NCI-H2081 treated with DMSO at 0.1 percent for 48 hours (cell line): Measurements from ENCODE around the gene RTP1.
"Not testable (repeated sequence)": the region's sequence is repeated elsewhere in the genome, so short reads cannot be mapped to it uniquely, and the experiment has no call there.

Experiments used
- DNase-seq: peaks from one replicate; lab custom pipeline; 2025; lab: John Stamatoyannopoulos, UW

The RTP1 gene

GRCh38 chr3:187199463-187200050 is 2.3 kb downstream of the RTP1 start:
- DNase-seq: not testable (repeated sequence)

GRCh38 chr3:187205683-187206082 is 8.4 kb downstream of the RTP1 start:
- no peak for DNase-seq

GRCh38 chr3:187207062-187207461 is 9.8 kb downstream of the RTP1 start:
- no peak for DNase-seq

GRCh38 chr3:187207624-187208023 is 10.3 kb downstream of the RTP1 start:
- DNase-seq: no peak

- DNase-seq: no peak
These were observed 10.9 kb downstream of the RTP1 start for GRCh38 chr3:187208159-187208558.

GRCh38 chr3:187209491-187209890 is 12.2 kb downstream of the RTP1 start:
- DNase-seq: no peak

GRCh38 chr3:187210091-187210490 is 12.8 kb downstream of the RTP1 start:
- no peak for DNase-seq

GRCh38 chr3:187210545-187211327 is 13.4 kb downstream of the RTP1 start:
- no peak for DNase-seq

GRCh38 chr3:187211532-187212195 is 14.4 kb downstream of the RTP1 start:
- no peak for DNase-seq

GRCh38 chr3:187212196-187212545 is 14.9 kb downstream of the RTP1 start:
- DNase-seq: no peak

- DNase-seq: no peak
These were observed 15.4 kb downstream of the RTP1 start for GRCh38 chr3:187212705-187213104.

- DNase-seq: no peak
These were observed 16.3 kb downstream of the RTP1 start for GRCh38 chr3:187213616-187214015.

GRCh38 chr3:187215460-187215859 is 18.2 kb downstream of the RTP1 start:
- no peak for DNase-seq

GRCh38 chr3:187222801-187223200 is 25.5 kb downstream of the RTP1 start:
- no peak for DNase-seq

- DNase-seq: no peak
These were observed 26.5 kb downstream of the RTP1 start for GRCh38 chr3:187223799-187224198.

GRCh38 chr3:187227658-187228258 is 30.5 kb downstream of the RTP1 start:
- no peak for DNase-seq

- DNase-seq: no peak
These were observed 31.5 kb downstream of the RTP1 start for GRCh38 chr3:187228740-187229139.

- DNase-seq: no peak
These were observed 32.7 kb downstream of the RTP1 start for GRCh38 chr3:187230011-187230410.

GRCh38 chr3:187236962-187237361 is 39.7 kb downstream of the RTP1 start:
- DNase-seq: no peak

- DNase-seq: no peak
These were observed 40.5 kb downstream of the RTP1 start for GRCh38 chr3:187237741-187238140.

GRCh38 chr3:187238239-187238638 is 41.0 kb downstream of the RTP1 start:
- no peak for DNase-seq

GRCh38 chr3:187238835-187239234 is 41.5 kb downstream of the RTP1 start:
- not testable (repeated sequence) for DNase-seq

- DNase-seq: no peak
These were observed 45.1 kb downstream of the RTP1 start for GRCh38 chr3:187242435-187242834.
